Endothelial cell of umbilical vein (primary cell): Measurements from ENCODE around the gene PDE1C. TPM values are rescaled to one million over a fixed set of nuclear protein-coding genes. Genes with fewer than 3 reads are reported as not detected.

Experiments used
- BruUV-seq: library from RNA; stranded (reverse); fragments of 400-500 nt; replicated peaks from 2 replicates; lab custom pipeline; 2021; lab: Mats Ljungman, UMichigan
- CTCF ChIA-PET: fragments of 300-600, 350-600 bp; sonication (Branson Sonifier 250); formaldehyde crosslinking; loops from one replicate; lab custom pipeline; 2021; ENCODE audit warnings: antibody characterized with exemption, inconsistent platforms; lab: Charles Lee
- POLR2A ChIA-PET: fragments of 300-600, 350-600 bp; sonication (Branson Sonifier 250); formaldehyde crosslinking; loops from one replicate; lab custom pipeline; 2021; ENCODE audit warnings: antibody characterized with exemption, inconsistent platforms; lab: Charles Lee
- DNase-seq: peaks from one replicate; pipeline ENCODE4 v3.0.0-alpha.2; 2011; ENCODE audit warnings: low read depth, low spot score
- FAIRE-seq: peaks from 2 replicates; lab custom pipeline; 2011; peaks lifted over from hg19 to GRCh38; lab: Jason Lieb, UNC
- H2AFZ ChIP-seq: 2 replicates; pipeline ENCODE4 v1.6.0; 2012; ENCODE audit warnings: low read depth, low read length, control low read depth, inconsistent platforms
- H3K27ac ChIP-seq: 2 replicates; pipeline ENCODE4 v1.5.1; 2011; ENCODE audit warnings: low read depth, mild to moderate bottlenecking, control low read depth, low read length, moderate library complexity; ENCODE audit not compliant: insufficient read depth
- H3K27me3 ChIP-seq, 2 experiments: 2 replicates each; pipeline versions ENCODE4 v1.6.0 to v1.6.1; 2011; ENCODE audit warnings: low read length in 2 of 2, mixed read lengths in 1 of 2; ENCODE audit not compliant: control insufficient read depth in 2 of 2, insufficient read depth in 2 of 2
- H3K36me3 ChIP-seq, 2 experiments: 2 replicates in 1 of 2; 3 replicates in 1 of 2; pipeline ENCODE4 v1.5.1; 2011; ENCODE audit warnings: low read length in 2 of 2, mild to moderate bottlenecking in 1 of 2, moderate library complexity in 1 of 2; ENCODE audit not compliant: control insufficient read depth in 2 of 2, insufficient read depth in 2 of 2; ENCODE audit errors: extremely low read depth in 1 of 2
- H3K4me1 ChIP-seq: 3 replicates; pipeline ENCODE4 v1.5.1; 2011; ENCODE audit warnings: mild to moderate bottlenecking, low read length; ENCODE audit not compliant: control insufficient read depth, insufficient read depth; ENCODE audit errors: extremely low read depth
- H3K4me2 ChIP-seq: 2 replicates; pipeline ENCODE4 v1.6.1; 2011; ENCODE audit warnings: low read length, control low read depth, mixed read lengths; ENCODE audit not compliant: insufficient read depth
- H3K4me3 ChIP-seq, 3 experiments: fragments of 200-600 bp in 1 of 3; sonication (generic), shearing (Covaris generic) in 1 of 3; replicated peaks in 1 of 3; 2 replicates each; pipeline ENCODE4 v1.5.1; 2011 to 2016; ENCODE audit warnings: control low read depth in 3 of 3, low read length in 3 of 3, mild to moderate bottlenecking in 2 of 3, inconsistent platforms in 1 of 3, low read depth in 1 of 3, moderate library complexity in 1 of 3; ENCODE audit not compliant: insufficient read depth in 1 of 3
- H3K79me2 ChIP-seq: 2 replicates; pipeline ENCODE4 v1.6.0; 2012; ENCODE audit warnings: low read length, inconsistent platforms; ENCODE audit not compliant: control insufficient read depth, insufficient read depth
- H3K9ac ChIP-seq: replicated peaks from 2 replicates; pipeline ENCODE3; 2011; ENCODE audit warnings: low read length, control low read depth; ENCODE audit not compliant: insufficient read depth; ENCODE audit errors: extremely low read depth
- H3K9me1 ChIP-seq: replicated peaks from 3 replicates; pipeline ENCODE4 v1.6.0; 2011; ENCODE audit warnings: mild to moderate bottlenecking, low read length; ENCODE audit not compliant: control insufficient read depth, insufficient read depth; ENCODE audit errors: extremely low read depth
- H3K9me3 ChIP-seq: replicated peaks from 2 replicates; pipeline ENCODE4 v1.5.1; 2012; ENCODE audit warnings: low read length, inconsistent platforms; ENCODE audit not compliant: control insufficient read depth, insufficient read depth
- H4K20me1 ChIP-seq: replicated peaks from 2 replicates; pipeline ENCODE3; 2011; ENCODE audit warnings: mild to moderate bottlenecking, low read length; ENCODE audit not compliant: control insufficient read depth, insufficient read depth; ENCODE audit errors: extremely low read depth
- CTCF ChIP-seq, 2 donors: IDR thresholded peaks; 1 replicate in 1 of 2; 2 replicates in 1 of 2; pipeline ENCODE4 v1.5.1; 2011; ENCODE audit warnings: low read length in 2 of 2, mild to moderate bottlenecking in 2 of 2, moderate library complexity in 2 of 2, control low read depth in 1 of 2, inconsistent platforms in 1 of 2, low read depth in 1 of 2; ENCODE audit not compliant: insufficient read depth in 1 of 2; ENCODE audit errors: extremely low read depth in 1 of 2
- EZH2 ChIP-seq: IDR thresholded peaks from 2 replicates; pipeline ENCODE4 v1.6.1; 2012; ENCODE audit warnings: borderline replicate concordance, low read depth, mild to moderate bottlenecking, moderate library complexity, low read length, inconsistent platforms; ENCODE audit not compliant: severe bottlenecking
- FOS ChIP-seq: IDR thresholded peaks from 2 replicates; pipeline ENCODE4 v1.6.1; 2011; ENCODE audit warnings: mild to moderate bottlenecking, low read length, moderate library complexity, borderline replicate concordance; ENCODE audit not compliant: insufficient read depth
- GATA2 ChIP-seq: IDR thresholded peaks from 2 replicates; pipeline ENCODE4 v1.7.0; 2011; ENCODE audit warnings: low read depth, mild to moderate bottlenecking, moderate library complexity, mixed read lengths, low read length; ENCODE audit not compliant: insufficient read length, insufficient read depth
- JUN ChIP-seq: IDR thresholded peaks from 2 replicates; pipeline ENCODE4 v1.6.1; 2011; ENCODE audit warnings: borderline replicate concordance, low read depth; ENCODE audit not compliant: insufficient read length, insufficient read depth
- MAX ChIP-seq: IDR thresholded peaks from 2 replicates; pipeline ENCODE4 v1.6.1; 2011; ENCODE audit not compliant: insufficient read depth, insufficient read length
- MYC ChIP-seq: IDR thresholded peaks from one replicate; pipeline ENCODE4 v1.6.1; 2011; ENCODE audit warnings: mild to moderate bottlenecking, low read depth, low read length
- POLR2A ChIP-seq: IDR thresholded peaks from 2 replicates; pipeline ENCODE4 v1.6.1; 2012; ENCODE audit warnings: low read depth, mild to moderate bottlenecking, control low read depth, low read length
- POLR2AphosphoS5 ChIP-seq: IDR thresholded peaks from 2 replicates; pipeline ENCODE4 v1.6.1; 2012; ENCODE audit warnings: low read depth, mild to moderate bottlenecking, control low read depth, low read length, moderate library complexity; ENCODE audit not compliant: insufficient read depth
- dilution Hi-C: fragments of 300-500 bp; cut with MboI; formaldehyde crosslinking; loops from one replicate; pipeline ENCODE4 v1.15.0; 2019; ENCODE audit warnings: low sequenced_read_pairs; ENCODE audit not compliant: extremely low pct_ligation_motif_present
- intact Hi-C: fragments of 100-400 bp; cut with micrococcal nuclease; formaldehyde crosslinking; loops from one replicate; pipeline ENCODE4 v1.10.0; 2022
- polyA plus RNA-seq, 4 experiments: library from polyadenylated mRNA; depleted of rRNA in 3 of 4; stranded (reverse) in 3 of 4; unstranded in 1 of 4; fragments of >200 nt; gene quantifications; 2 replicates each; pipeline versions ENCODE4 v1.2.1 to v1.2.3, GENCODE V29; 2011 to 2012; ENCODE audit warnings: missing spikeins in 1 of 4
- total RNA-seq: library from RNA; stranded (reverse); gene quantifications from 2 replicates; pipeline ENCODE4 v1.2.3, GENCODE V29; 2021

PDE1C gene
- total and polyA plus RNA-seq, 2 donors (not counting 3 experiments of a cell fraction or from before 2014, with no cell fraction given): 0.90 to 3.1 TPM

GRCh38 chr7:32020551-32021159, 49.6 kb downstream of the PDE1C start:
- no peak overlapping the region for H3K4me3 ChIP-seq
- no peak overlapping the region for H3K27ac ChIP-seq
- H3K4me2 ChIP-seq: no peak overlapping the region
- no peaks in the 10 kb centered on the region for H3K9me3 ChIP-seq
- ChIA-PET POLR2A (no interaction called here), CTCF (interaction anchor here (0.9 to 1.1 kb wide), 2 partner anchors 15 to 33 kb away, joined by 3 read pairs; no protein-coding TSS in a partner anchor)
- FAIRE-seq: no peak
- TF ChIP-seq GATA2 (no peak), POLR2AphosphoS5 (no peak), MYC (no peak), JUN (no peak), FOS (no peak), EZH2 (no peak), MAX (no peak), POLR2A (no peak), CTCF (IDR thresholded peaks at IDR 0.05; ENCODE audit: extremely low read depth in 1 of 2, insufficient read depth in 1 of 2, low read depth in 1 of 2, low read length in 2 of 2) (no peak)
- BruUV-seq: no TSS peak
- no peaks in the 10 kb centered on the region for H4K20me1 ChIP-seq
- no peaks in the 10 kb centered on the region for H3K79me2 ChIP-seq
- no peaks in the 10 kb centered on the region for H3K36me3 ChIP-seq
- H3K9me1 ChIP-seq: no peaks in the 10 kb centered on the region
- no peaks in the 10 kb centered on the region for H3K4me1 ChIP-seq
- H2AFZ ChIP-seq: no peak overlapping the region
- H3K27me3 ChIP-seq: no peaks in the 10 kb centered on the region
- H3K9ac ChIP-seq: no peak overlapping the region
- intact Hi-C loops (no loop called here), dilution Hi-C loops (no loop called here)
- no peak for DNase-seq
